HCT116 (cell line): Measurements from ENCODE around the gene ATG12. TPM values are rescaled to one million over a fixed set of nuclear protein-coding genes. Genes with fewer than 3 reads are reported as not detected.
A peak's percentile ranks its signal among the peaks of the same experiment; 100 is the strongest.

Experiments used
- ATAC-seq: fragments of 200-7000 bp; cut with Tn5 transposase; 2 replicates; pipeline ENCODE4 v1.9.1; 2020; ENCODE audit warnings: mild to moderate bottlenecking, moderate library complexity
- BruUV-seq: library from RNA; stranded (reverse); fragments of 400-500 nt; replicated peaks from 2 replicates; lab custom pipeline; 2021; lab: Mats Ljungman, UMichigan
- CTCF ChIA-PET: fragments of 300-600 bp; sonication (Branson Sonifier 250); formaldehyde crosslinking; loops from one replicate; lab custom pipeline; 2021; ENCODE audit warnings: antibody characterized with exemption; lab: Charles Lee
- POLR2A ChIA-PET: fragments of 300-600, 350-600 bp; sonication (Branson Sonifier 250); formaldehyde crosslinking; loops from one replicate; lab custom pipeline; 2021; ENCODE audit warnings: antibody characterized with exemption; lab: Charles Lee
- RAD21 ChIA-PET, 2 experiments: fragments of 300-600 bp; sonication (Branson Sonifier 250); formaldehyde crosslinking; loops; one replicate each; lab custom pipeline; 2023; ENCODE audit warnings: low total read pairs in 2 of 2; ENCODE audit not compliant: uncharacterized antibody in 2 of 2, unreplicated experiment in 2 of 2, low non-redundant PET in 1 of 2; lab: Charles Lee
- DNase-seq: peaks from one replicate; pipeline ENCODE4 v3.0.0-alpha.2; 2010; ENCODE audit warnings: low read depth, low spot score
- H2AFZ ChIP-seq: fragments of 200-600 bp; shearing (Covaris generic), sonication (generic); 2 replicates; pipeline ENCODE4 v1.6.1; 2017; ENCODE audit warnings: low read depth, mixed run types, mixed read lengths, antibody characterized with exemption, low read length; ENCODE audit not compliant: poor library complexity, severe bottlenecking
- H3K27ac ChIP-seq: 2 replicates; pipeline ENCODE4 v1.5.1; 2012; ENCODE audit warnings: low read depth, low read length
- H3K27me3 ChIP-seq: fragments of 200-600 bp; sonication (generic); 2 replicates; pipeline ENCODE4 v1.6.1; 2016; ENCODE audit warnings: mixed run types, low read length, mixed read lengths; ENCODE audit not compliant: insufficient read depth
- H3K36me3 ChIP-seq, 2 experiments: fragments of 200-500 bp in 1 of 2; fragments of 200-600 bp in 1 of 2; sonication (Bioruptor generic) in 1 of 2; sonication (generic) in 1 of 2; 2 replicates each; pipeline versions ENCODE4 v1.5.1 to v1.6.1; 2014 to 2016; ENCODE audit warnings: low read length in 2 of 2, inconsistent platforms in 1 of 2, mixed read lengths in 1 of 2, mixed run types in 1 of 2; ENCODE audit not compliant: insufficient read depth in 2 of 2, control insufficient read depth in 1 of 2
- H3K4me1 ChIP-seq, 2 experiments: fragments of 200-600 bp in 1 of 2; sonication (generic) in 1 of 2; 2 replicates each; pipeline versions ENCODE4 v1.5.1 to v1.6.1; 2012 to 2017; ENCODE audit warnings: low read length in 2 of 2, inconsistent platforms in 1 of 2, mild to moderate bottlenecking in 1 of 2, mixed read lengths in 1 of 2, mixed run types in 1 of 2, moderate library complexity in 1 of 2; ENCODE audit not compliant: insufficient read depth in 2 of 2, control insufficient read depth in 1 of 2
- H3K4me2 ChIP-seq: fragments of 200-600 bp; sonication (generic); 2 replicates; pipeline ENCODE4 v1.6.1; 2017; ENCODE audit warnings: mixed run types, low read length, mixed read lengths
- H3K4me3 ChIP-seq, 2 experiments: fragments of 200-600 bp in 1 of 2; sonication (generic) in 1 of 2; replicated peaks in 1 of 2; 2 replicates each; pipeline ENCODE4 v1.5.1; 2011 to 2016; ENCODE audit warnings: low read length in 2 of 2, control low read depth in 1 of 2, low read depth in 1 of 2, mild to moderate bottlenecking in 1 of 2, mixed read lengths in 1 of 2, mixed run types in 1 of 2
- H3K79me2 ChIP-seq: fragments of 200-600 bp; sonication (generic); 2 replicates; pipeline ENCODE4 v1.6.1; 2017; ENCODE audit warnings: mild to moderate bottlenecking, mixed run types, low read length, moderate library complexity, mixed read lengths; ENCODE audit not compliant: insufficient read depth
- H3K9ac ChIP-seq: fragments of 200-600 bp; sonication (generic); 2 replicates; pipeline ENCODE4 v1.6.1; 2016; ENCODE audit warnings: low read length, mixed read lengths
- H3K9me2 ChIP-seq: fragments of 200-600 bp; sonication (generic), shearing (Covaris generic); 2 replicates; pipeline ENCODE4 v1.6.1; 2017; ENCODE audit warnings: mixed run types, mild to moderate bottlenecking, moderate library complexity; ENCODE audit not compliant: insufficient read depth
- H3K9me3 ChIP-seq, 2 experiments: fragments of 200-500 bp in 1 of 2; fragments of 200-600 bp in 1 of 2; sonication (Bioruptor generic) in 1 of 2; sonication (generic) in 1 of 2; 2 replicates each; pipeline ENCODE4 v1.6.1; 2014 to 2017; ENCODE audit warnings: low read length in 2 of 2, mixed read lengths in 2 of 2, inconsistent platforms in 1 of 2, low read depth in 1 of 2, mild to moderate bottlenecking in 1 of 2, mixed run types in 1 of 2, moderate library complexity in 1 of 2; ENCODE audit not compliant: control insufficient read depth in 1 of 2, insufficient read depth in 1 of 2
- H4K20me1 ChIP-seq: fragments of 200-600 bp; sonication (generic), shearing (Covaris generic); 2 replicates; pipeline ENCODE4 v1.6.1; 2017; ENCODE audit warnings: mixed run types, mild to moderate bottlenecking, moderate library complexity; ENCODE audit not compliant: insufficient read depth
- FOSL1 ChIP-seq: IDR thresholded peaks from 2 replicates; pipeline ENCODE4 v1.6.1; 2012; ENCODE audit warnings: low read depth
- POLR2A ChIP-seq: IDR thresholded peaks from 2 replicates; pipeline ENCODE4 v1.7.0; 2011; ENCODE audit warnings: borderline replicate concordance; ENCODE audit not compliant: insufficient read depth, insufficient read length; ENCODE audit errors: extremely low read depth
- REST ChIP-seq: IDR thresholded peaks from 2 replicates; pipeline ENCODE4 v1.6.1; 2012; ENCODE audit warnings: low read depth
- SIN3A ChIP-seq: IDR thresholded peaks from 2 replicates; pipeline ENCODE4 v1.6.1; 2012; ENCODE audit warnings: low read depth
- SP1 ChIP-seq: IDR thresholded peaks from 2 replicates; pipeline ENCODE4 v1.6.1; 2012; ENCODE audit warnings: low read depth
- TCF7L2 ChIP-seq: IDR thresholded peaks from 2 replicates; pipeline ENCODE4 v1.7.0; 2011; ENCODE audit warnings: borderline replicate concordance, inconsistent platforms; ENCODE audit not compliant: insufficient read depth, insufficient read length; ENCODE audit errors: extremely low read depth
- ZNF274 ChIP-seq: fragments of 200-500 bp; sonication (Bioruptor generic); IDR thresholded peaks from 2 replicates; pipeline ENCODE4 v1.6.1; 2014; ENCODE audit warnings: mild to moderate bottlenecking, low read depth, low read length, inconsistent platforms
- intact Hi-C: fragments of 100-400 bp; cut with micrococcal nuclease; formaldehyde crosslinking; loops from 2 replicates; pipeline ENCODE4 v1.10.0; 2022
- total RNA-seq: library from RNA; stranded (reverse); gene quantifications from one replicate; pipeline ENCODE4 v1.2.1, GENCODE V29; 2021; ENCODE audit not compliant: unreplicated experiment
- TF ChIP-seq, protein P1 (sequence below): IDR thresholded peaks from 2 replicates; pipeline ENCODE4 v1.6.1; 2011; ENCODE audit warnings: mild to moderate bottlenecking, low read length, moderate library complexity; ENCODE audit not compliant: insufficient replicate concordance; ENCODE audit errors: extremely low read depth

Gene ATG12
- total RNA-seq, 1 experiment from 2014 or later: 270 TPM

GRCh38 chr5:115857057-115857479 lies 15.7 kb upstream of the ATG12 start:
- ATAC-seq (no peak), DNase-seq (no peak)
- Histone ChIP-seq H3K9ac (peak overlapping the region; percentile 15; the same call in 1 of the 2 replicates), H4K20me1 (peaks cover 25% of the 10 kb centered on the region), H3K4me2 (peak overlapping the region; percentile 36), H3K27ac (peak overlapping the region; percentile 76), H2AFZ (no peak overlapping the region), H3K9me2 (no peaks in the 10 kb centered on the region), H3K9me3 (no peaks in the 10 kb centered on the region), H3K36me3 (peaks cover 0 to 17% of the 10 kb centered on the region in 2 experiments; a peak in 2 of 4 replicates), H3K79me2 (peaks cover 100% of the 10 kb centered on the region), H3K4me1 (peaks cover 75 to 97% of the 10 kb centered on the region in 2 experiments), H3K4me3 (no peak overlapping the region), H3K27me3 (no peaks in the 10 kb centered on the region)
- no peak for TF ChIP-seq POLR2A
- no peak for TF ChIP-seq SIN3A
- TF ChIP-seq, protein P1, sequence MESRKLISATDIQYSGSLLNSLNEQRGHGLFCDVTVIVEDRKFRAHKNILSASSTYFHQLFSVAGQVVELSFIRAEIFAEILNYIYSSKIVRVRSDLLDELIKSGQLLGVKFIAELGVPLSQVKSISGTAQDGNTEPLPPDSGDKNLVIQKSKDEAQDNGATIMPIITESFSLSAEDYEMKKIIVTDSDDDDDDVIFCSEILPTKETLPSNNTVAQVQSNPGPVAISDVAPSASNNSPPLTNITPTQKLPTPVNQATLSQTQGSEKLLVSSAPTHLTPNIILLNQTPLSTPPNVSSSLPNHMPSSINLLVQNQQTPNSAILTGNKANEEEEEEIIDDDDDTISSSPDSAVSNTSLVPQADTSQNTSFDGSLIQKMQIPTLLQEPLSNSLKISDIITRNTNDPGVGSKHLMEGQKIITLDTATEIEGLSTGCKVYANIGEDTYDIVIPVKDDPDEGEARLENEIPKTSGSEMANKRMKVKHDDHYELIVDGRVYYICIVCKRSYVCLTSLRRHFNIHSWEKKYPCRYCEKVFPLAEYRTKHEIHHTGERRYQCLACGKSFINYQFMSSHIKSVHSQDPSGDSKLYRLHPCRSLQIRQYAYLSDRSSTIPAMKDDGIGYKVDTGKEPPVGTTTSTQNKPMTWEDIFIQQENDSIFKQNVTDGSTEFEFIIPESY: no peak
- no peak for TF ChIP-seq SP1
- TF ChIP-seq TCF7L2: no peak
- TF ChIP-seq REST: no peak
- TF ChIP-seq ZNF274: no peak
- no peak for TF ChIP-seq FOSL1
- ChIA-PET RAD21 (no interaction called here), CTCF (no interaction called here), POLR2A (no interaction called here)
- BruUV-seq: no TSS peak
- intact Hi-C loops: no loop called here
